Osteoblast (primary cell): ENCODE results near the gene MTHFD1L. TPM values are rescaled to one million over a fixed set of nuclear protein-coding genes. Genes with fewer than 3 reads are reported as not detected.
A peak's percentile ranks its signal among the peaks of the same experiment; 100 is the strongest.

Experiments used
- DNase-seq: peaks from one replicate; pipeline ENCODE4 v3.0.0; 2011; ENCODE audit warnings: low spot score, mixed read lengths; ENCODE audit not compliant: insufficient read length; ENCODE audit errors: missing footprints
- H2AFZ ChIP-seq: 2 replicates; pipeline ENCODE4 v1.6.0; 2011; ENCODE audit warnings: mild to moderate bottlenecking, low read length
- H3K27ac ChIP-seq: 2 replicates; pipeline ENCODE4 v1.5.1; 2011; ENCODE audit warnings: mild to moderate bottlenecking, low read depth, low read length, moderate library complexity
- H3K27me3 ChIP-seq: 2 replicates; pipeline ENCODE4 v1.6.0; 2012; ENCODE audit warnings: mild to moderate bottlenecking, control low read depth, inconsistent platforms, low read length, moderate library complexity; ENCODE audit not compliant: insufficient read depth
- H3K36me3 ChIP-seq: 2 replicates; pipeline ENCODE4 v1.5.1; 2011; ENCODE audit warnings: mild to moderate bottlenecking, low read length, control low read depth, moderate library complexity; ENCODE audit not compliant: insufficient read depth
- H3K4me1 ChIP-seq: 2 replicates; pipeline ENCODE4 v1.5.1; 2011; ENCODE audit warnings: mild to moderate bottlenecking, low read length, control low read depth, moderate library complexity; ENCODE audit not compliant: insufficient read depth
- H3K4me2 ChIP-seq: 2 replicates; pipeline ENCODE4 v1.6.0; 2011; ENCODE audit warnings: mild to moderate bottlenecking, low read length; ENCODE audit not compliant: insufficient read depth
- H3K4me3 ChIP-seq: fragments of 200-600 bp; sonication (generic); 3 replicates; pipeline ENCODE4 v1.5.1; 2012; ENCODE audit warnings: mild to moderate bottlenecking, low read length, inconsistent platforms; ENCODE audit not compliant: insufficient read depth
- H3K79me2 ChIP-seq: 2 replicates; pipeline ENCODE4 v1.6.0; 2012; ENCODE audit warnings: mild to moderate bottlenecking, low read length, control low read depth, inconsistent platforms; ENCODE audit not compliant: insufficient read depth
- H3K9me3 ChIP-seq: 2 replicates; pipeline ENCODE4 v1.5.1; 2011; ENCODE audit warnings: low read depth, low read length, control low read depth
- H4K20me1 ChIP-seq: 2 replicates; pipeline ENCODE4 v1.6.0; 2012; ENCODE audit warnings: mild to moderate bottlenecking, low read length, control low read depth; ENCODE audit not compliant: insufficient read depth
- total RNA-seq: library from RNA; depleted of rRNA; stranded (reverse); fragments of >200 nt; gene quantifications from 2 replicates; pipeline ENCODE4 v1.2.3, GENCODE V29; 2012
- TF ChIP-seq, protein P1 (sequence below): IDR thresholded peaks from 2 replicates; pipeline ENCODE4 v1.5.1; 2011; ENCODE audit warnings: mild to moderate bottlenecking, low read depth, low read length, moderate library complexity; ENCODE audit errors: extremely low read depth

Gene MTHFD1L
- total RNA-seq, 1 donor: 56.8 TPM

DNA sequence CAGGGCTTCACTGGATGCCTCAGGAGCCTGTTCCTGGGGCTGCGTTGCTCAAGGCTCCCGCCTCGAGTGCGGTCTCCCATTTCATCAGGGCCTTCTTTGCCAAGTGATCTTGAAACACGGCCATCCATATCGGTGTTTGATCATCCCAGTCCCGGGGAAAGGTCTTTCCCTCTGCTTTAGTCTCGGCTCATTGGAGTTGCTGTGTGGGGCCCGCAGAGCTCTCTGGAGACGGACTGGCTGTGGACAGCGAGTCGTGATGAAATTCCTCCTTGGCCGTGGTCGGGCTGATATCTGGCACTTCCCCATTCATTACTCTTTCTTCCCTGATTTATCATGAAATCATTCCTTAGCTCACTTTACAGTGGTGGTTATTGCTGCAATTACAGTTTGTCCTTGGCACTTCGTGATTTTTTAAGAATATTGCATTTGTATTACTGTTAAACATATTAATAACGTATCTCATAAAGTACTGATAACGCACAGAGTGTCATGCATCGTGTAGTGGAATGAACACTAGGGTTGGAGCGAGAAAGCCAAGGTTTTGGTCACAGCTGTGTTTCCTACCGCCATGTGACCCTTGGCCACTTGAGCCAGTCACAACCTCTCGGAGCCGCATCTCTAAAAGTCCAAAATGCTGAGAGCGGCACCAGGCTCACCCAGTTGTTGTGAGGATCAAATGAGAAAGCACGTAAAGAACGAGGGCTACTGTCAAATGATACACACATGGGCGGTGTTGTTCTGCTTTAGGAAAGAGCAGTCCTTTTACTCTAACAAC lies 71.8 kb downstream of the MTHFD1L start:
- Histone ChIP-seq H3K4me1 (peaks cover 24% of the 10 kb centered on the region), H4K20me1 (no peaks in the 10 kb centered on the region), H3K4me2 (no peak overlapping the region), H2AFZ (no peak overlapping the region), H3K9me3 (no peaks in the 10 kb centered on the region), H3K27me3 (no peaks in the 10 kb centered on the region), H3K4me3 (no peak overlapping the region), H3K79me2 (peaks cover 2% of the 10 kb centered on the region), H3K27ac (peak overlapping the region; percentile 39), H3K36me3 (peaks cover 51% of the 10 kb centered on the region)
- no peak for DNase-seq
- TF ChIP-seq, protein P1, sequence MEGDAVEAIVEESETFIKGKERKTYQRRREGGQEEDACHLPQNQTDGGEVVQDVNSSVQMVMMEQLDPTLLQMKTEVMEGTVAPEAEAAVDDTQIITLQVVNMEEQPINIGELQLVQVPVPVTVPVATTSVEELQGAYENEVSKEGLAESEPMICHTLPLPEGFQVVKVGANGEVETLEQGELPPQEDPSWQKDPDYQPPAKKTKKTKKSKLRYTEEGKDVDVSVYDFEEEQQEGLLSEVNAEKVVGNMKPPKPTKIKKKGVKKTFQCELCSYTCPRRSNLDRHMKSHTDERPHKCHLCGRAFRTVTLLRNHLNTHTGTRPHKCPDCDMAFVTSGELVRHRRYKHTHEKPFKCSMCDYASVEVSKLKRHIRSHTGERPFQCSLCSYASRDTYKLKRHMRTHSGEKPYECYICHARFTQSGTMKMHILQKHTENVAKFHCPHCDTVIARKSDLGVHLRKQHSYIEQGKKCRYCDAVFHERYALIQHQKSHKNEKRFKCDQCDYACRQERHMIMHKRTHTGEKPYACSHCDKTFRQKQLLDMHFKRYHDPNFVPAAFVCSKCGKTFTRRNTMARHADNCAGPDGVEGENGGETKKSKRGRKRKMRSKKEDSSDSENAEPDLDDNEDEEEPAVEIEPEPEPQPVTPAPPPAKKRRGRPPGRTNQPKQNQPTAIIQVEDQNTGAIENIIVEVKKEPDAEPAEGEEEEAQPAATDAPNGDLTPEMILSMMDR: no peak

DNA sequence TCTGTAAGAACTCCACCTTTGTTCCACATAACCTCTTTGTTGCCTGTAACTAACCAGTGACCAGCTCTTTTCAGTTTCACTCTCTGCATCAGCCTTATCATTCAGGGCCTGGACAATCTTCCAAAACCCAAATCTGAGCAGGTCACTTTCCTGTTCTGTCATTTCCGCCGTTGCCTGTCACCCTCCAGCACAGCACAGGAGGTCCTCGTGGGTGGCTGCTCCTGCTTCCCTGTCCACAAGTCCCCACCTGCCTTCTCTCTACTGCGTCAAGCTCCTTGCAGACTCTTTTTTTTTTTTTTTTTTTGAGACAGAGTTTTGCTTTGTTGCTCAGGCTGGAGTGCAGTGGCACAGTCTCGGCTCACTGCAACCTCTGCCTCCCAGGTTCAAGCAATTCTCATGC lies 73.9 kb downstream of the MTHFD1L start:
- Histone ChIP-seq H3K79me2 (no peaks in the 10 kb centered on the region), H3K4me2 (no peak overlapping the region), H3K27me3 (no peaks in the 10 kb centered on the region), H2AFZ (no peak overlapping the region), H3K9me3 (no peaks in the 10 kb centered on the region), H4K20me1 (no peaks in the 10 kb centered on the region), H3K4me1 (peaks cover 5% of the 10 kb centered on the region), H3K27ac (no peak overlapping the region), H3K4me3 (no peak overlapping the region), H3K36me3 (peaks cover 53% of the 10 kb centered on the region)
- TF ChIP-seq, protein P1: no peak
- DNase-seq: no peak

DNA sequence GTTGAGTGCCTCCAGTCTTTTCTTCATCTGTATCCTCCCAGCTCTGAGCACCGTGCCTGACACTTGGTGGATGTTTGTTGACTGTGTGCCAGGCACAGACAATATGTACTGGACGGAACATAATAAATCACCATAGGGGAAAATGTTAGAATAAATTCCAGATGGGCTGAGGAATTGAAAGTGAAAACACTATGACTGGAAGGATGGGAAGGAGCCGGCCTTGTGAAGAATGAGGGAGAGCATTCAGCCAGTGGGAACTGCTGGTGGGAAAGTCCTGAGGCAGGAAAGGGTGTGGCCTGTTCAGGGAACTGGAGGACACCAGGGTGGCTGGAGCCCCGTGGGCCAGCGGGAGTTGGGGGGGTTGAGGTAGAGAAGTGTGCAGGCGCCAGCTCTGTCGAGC lies 75.4 kb downstream of the MTHFD1L start:
- H3K4me2 ChIP-seq: no peak overlapping the region
- H2AFZ ChIP-seq: no peak overlapping the region

DNA sequence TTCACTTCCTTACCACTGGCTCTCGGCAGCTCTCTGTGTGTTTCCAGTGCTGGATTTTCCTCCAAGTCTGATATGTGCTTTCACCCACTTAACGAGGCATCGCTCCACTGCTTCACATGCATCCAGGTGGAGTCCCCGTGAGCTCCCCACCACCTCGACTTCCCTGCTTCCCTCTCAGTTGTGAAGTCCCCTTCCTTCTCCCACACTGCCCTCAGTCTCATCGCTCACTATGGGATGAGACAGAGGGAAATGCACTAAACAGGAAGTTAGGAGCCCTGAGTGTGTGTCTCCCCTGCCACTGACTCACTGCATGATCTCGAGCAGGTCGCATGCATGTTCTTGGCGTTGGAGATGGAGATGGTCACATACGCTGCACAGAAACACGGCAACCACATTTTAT lies 84.0 kb downstream of the MTHFD1L start:
- no peaks in the 10 kb centered on the region for H3K27me3 ChIP-seq
- no peaks in the 10 kb centered on the region for H3K9me3 ChIP-seq
- H3K27ac ChIP-seq: no peak overlapping the region
- peaks cover 60% of the 10 kb centered on the region for H3K36me3 ChIP-seq
- H3K4me1 ChIP-seq: no peaks in the 10 kb centered on the region
- no peak overlapping the region for H2AFZ ChIP-seq
- no peak overlapping the region for H3K4me3 ChIP-seq
- TF ChIP-seq, protein P1: no peak
- H3K4me2 ChIP-seq: no peak overlapping the region
- no peaks in the 10 kb centered on the region for H3K79me2 ChIP-seq
- H4K20me1 ChIP-seq: no peaks in the 10 kb centered on the region
- DNase-seq: no peak

More for the DNA sequence above, 75.4 kb downstream of the MTHFD1L start:
- Histone ChIP-seq H4K20me1 (no peaks in the 10 kb centered on the region), H3K9me3 (no peaks in the 10 kb centered on the region), H3K4me3 (no peak overlapping the region), H3K27me3 (no peaks in the 10 kb centered on the region), H3K36me3 (peaks cover 65% of the 10 kb centered on the region), H3K4me1 (no peaks in the 10 kb centered on the region), H3K27ac (no peak overlapping the region), H3K79me2 (no peaks in the 10 kb centered on the region)
- DNase-seq: no peak
- TF ChIP-seq, protein P1: no peak
